Breast epithelium (tissue), 4 donors: ENCODE data around the gene FAM240A. TPM values are rescaled to one million over a fixed set of nuclear protein-coding genes. Genes with fewer than 3 reads are reported as not detected.

ENCODE experiments used
- DNase-seq, 2 donors: peaks; one replicate each; pipeline ENCODE4 v3.0.0-alpha.2; 2019; ENCODE audit warnings: low spot score in 2 of 2
- H3K27ac ChIP-seq, 2 donors: fragments of 200-600 bp; sonication (generic) in 1 of 2; one replicate each; pipeline ENCODE4 v1.5.1; 2016 to 2019; ENCODE audit warnings: mild to moderate bottlenecking in 1 of 2
- H3K27me3 ChIP-seq, 2 donors: fragments of 200-600 bp; sonication (generic) in 1 of 2; one replicate each; pipeline versions ENCODE4 v1.5.1 to v1.6.0; 2017 to 2019; ENCODE audit warnings: control low read depth in 1 of 2, mild to moderate bottlenecking in 1 of 2
- H3K36me3 ChIP-seq: fragments of 200-600 bp; one replicate; pipeline ENCODE4 v1.5.1; 2019
- H3K4me1 ChIP-seq, 2 donors: fragments of 200-600 bp; sonication (generic); one replicate each; pipeline ENCODE4 v1.5.1; 2016 to 2019; ENCODE audit warnings: control low read depth in 1 of 2
- H3K4me3 ChIP-seq, 3 donors: fragments of 200-600 bp; sonication (generic); 1 replicate in 2 of 3; 2 replicates in 1 of 3; pipeline ENCODE4 v1.5.1; 2016 to 2019; ENCODE audit warnings: mild to moderate bottlenecking in 3 of 3, moderate library complexity in 2 of 3
- H3K9me3 ChIP-seq, 2 donors: fragments of 200-600 bp; sonication (generic) in 1 of 2; one replicate each; pipeline ENCODE4 v1.5.1; 2016 to 2019; ENCODE audit warnings: control low read depth in 1 of 2
- CTCF ChIP-seq, 3 donors: fragments of 450-650 bp; IDR thresholded peaks; one replicate each; pipeline ENCODE4 v1.5.1; 2016 to 2017; ENCODE audit warnings: antibody characterized with exemption in 3 of 3, mild to moderate bottlenecking in 3 of 3, moderate library complexity in 3 of 3
- POLR2A ChIP-seq: fragments of 450-650 bp; IDR thresholded peaks from one replicate; pipeline ENCODE4 v1.6.1; 2016; ENCODE audit warnings: antibody characterized with exemption, mild to moderate bottlenecking, moderate library complexity
- POLR2AphosphoS5 ChIP-seq, 3 donors: sonication (generic); formaldehyde crosslinking; IDR thresholded peaks; one replicate each; pipeline ENCODE4 v1.6.1; 2017; ENCODE audit warnings: antibody characterized with exemption in 3 of 3
- intact Hi-C: fragments of 100-400 bp; cut with DNase I; formaldehyde crosslinking; loops from one replicate; pipeline ENCODE4 v1.15.1; 2023; ENCODE audit warnings: low total_unique reads
- total RNA-seq, 3 donors: library from RNA; depleted of rRNA; stranded (reverse); fragments of >200 nt; gene quantifications; one replicate each; pipeline ENCODE4 v1.1.0, GENCODE V29; 2016

The FAM240A gene
- total RNA-seq, 3 donors from 2014 or later = not detected

- no peaks in the 10 kb centered on the region for H3K27me3 ChIP-seq
- TF ChIP-seq POLR2A (no peak), POLR2AphosphoS5 (IDR thresholded peaks at IDR 0.05) (no peak), CTCF (IDR thresholded peaks at IDR 0.05) (no peak)
Measured at GRCh38 chr3:46619845-46620778, 7.8 kb downstream of the FAM240A start.

GRCh38 chr3:46624533-46624932 lies 12.2 kb downstream of the FAM240A start:
- no peak overlapping the region for H3K4me3 ChIP-seq
- no peaks in the 10 kb centered on the region for H3K9me3 ChIP-seq
- TF ChIP-seq CTCF (IDR thresholded peaks at IDR 0.05) (no peak), POLR2A (no peak)
- H3K27me3 ChIP-seq = no peaks in the 10 kb centered on the region
- no peak overlapping the region for H3K27ac ChIP-seq
- H3K4me1 ChIP-seq = no peaks in the 10 kb centered on the region
- no peaks in the 10 kb centered on the region for H3K36me3 ChIP-seq
- DNase-seq = no peak
- intact Hi-C loops = no loop called here

More at GRCh38 chr3:46619845-46620778, 7.8 kb downstream of the FAM240A start:
- no peaks in the 10 kb centered on the region for H3K9me3 ChIP-seq
- intact Hi-C loops = no loop called here
- H3K36me3 ChIP-seq = no peaks in the 10 kb centered on the region
- no peak for DNase-seq
- H3K4me1 ChIP-seq = no peaks in the 10 kb centered on the region
- no peak overlapping the region for H3K27ac ChIP-seq
- H3K4me3 ChIP-seq = no peak overlapping the region

DNA sequence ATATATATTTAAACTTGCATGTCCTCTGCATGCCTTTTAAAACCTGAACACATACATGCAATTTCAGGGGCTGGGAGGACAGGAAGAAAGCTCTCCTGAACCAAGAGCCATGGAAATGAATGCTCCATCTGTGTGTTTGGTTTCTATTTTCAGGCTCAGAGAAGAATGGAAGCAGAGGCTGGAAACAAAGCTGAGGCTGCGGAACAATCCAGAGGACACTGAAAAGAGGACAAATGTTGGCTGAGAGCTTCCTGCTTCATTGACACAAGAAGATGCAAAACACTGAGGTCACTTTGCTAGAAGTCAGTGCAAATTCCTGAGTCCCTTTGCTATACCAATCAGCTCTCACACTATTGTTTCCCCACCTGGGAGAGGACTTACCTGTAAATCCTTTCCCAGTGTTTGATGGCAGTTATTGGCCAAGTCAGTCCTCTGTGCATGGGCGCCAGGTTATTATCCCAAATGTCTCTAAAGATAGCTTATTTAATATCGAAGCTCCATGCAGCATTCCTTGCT lies 12.7 kb downstream of the FAM240A start:
- intact Hi-C loops = no loop called here
- H3K9me3 ChIP-seq = no peaks in the 10 kb centered on the region
- no peak for TF ChIP-seq POLR2AphosphoS5 (IDR thresholded peaks at IDR 0.05)
- TF ChIP-seq POLR2A = no peak
- no peak for TF ChIP-seq CTCF (IDR thresholded peaks at IDR 0.05)

DNA sequence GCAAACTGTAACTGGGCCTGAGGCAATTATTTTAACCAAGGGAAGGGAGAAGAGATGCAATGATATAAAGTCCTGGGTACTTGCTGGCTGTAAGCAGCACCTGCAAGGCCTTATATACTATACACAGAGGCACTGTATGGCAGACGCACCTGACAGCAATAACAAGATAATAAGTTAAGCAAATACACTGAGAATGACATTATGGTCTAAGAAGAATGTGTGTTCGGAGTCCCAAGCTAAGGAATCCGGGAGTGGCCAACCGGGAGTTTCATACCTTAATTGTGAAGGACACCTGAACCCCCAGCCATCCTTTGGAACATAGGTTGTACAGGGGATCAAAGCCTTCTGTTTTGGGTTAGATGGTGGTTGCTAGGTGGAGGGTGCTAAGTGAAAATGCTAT lies 13.7 kb downstream of the FAM240A start:
- Histone ChIP-seq H3K27ac (no peak overlapping the region), H3K27me3 (no peaks in the 10 kb centered on the region), H3K4me1 (no peaks in the 10 kb centered on the region), H3K9me3 (no peaks in the 10 kb centered on the region), H3K36me3 (no peaks in the 10 kb centered on the region), H3K4me3 (no peak overlapping the region)
- no peak for TF ChIP-seq POLR2A
- TF ChIP-seq CTCF (IDR thresholded peaks at IDR 0.05) = no peak
- TF ChIP-seq POLR2AphosphoS5 (IDR thresholded peaks at IDR 0.05) = no peak
- no peak for DNase-seq
- intact Hi-C loops = no loop called here

More for the DNA sequence above, 12.7 kb downstream of the FAM240A start:
- DNase-seq = no peak
- Histone ChIP-seq H3K27ac (no peak overlapping the region), H3K36me3 (no peaks in the 10 kb centered on the region), H3K4me3 (no peak overlapping the region), H3K4me1 (no peaks in the 10 kb centered on the region), H3K27me3 (no peaks in the 10 kb centered on the region)

GRCh38 chr3:46627078-46627477 lies 14.8 kb downstream of the FAM240A start:
- TF ChIP-seq POLR2A = no peak
- TF ChIP-seq CTCF (IDR thresholded peaks at IDR 0.05) = no peak
- no peak for TF ChIP-seq POLR2AphosphoS5 (IDR thresholded peaks at IDR 0.05)
- Histone ChIP-seq H3K4me3 (no peak overlapping the region), H3K4me1 (no peaks in the 10 kb centered on the region), H3K27me3 (no peaks in the 10 kb centered on the region), H3K27ac (no peak overlapping the region), H3K36me3 (no peaks in the 10 kb centered on the region), H3K9me3 (no peaks in the 10 kb centered on the region)
- intact Hi-C loops = no loop called here
- DNase-seq = no peak
